NCI-H748 (cell line): ENCODE data around the gene LILRB3.
"Not testable (repeated sequence)": the region's sequence is repeated elsewhere in the genome, so short reads cannot be mapped to it uniquely, and the experiment has no call there.

Experiments used
- DNase-seq: peaks from one replicate; lab custom pipeline; 2025; ENCODE audit not compliant: unreplicated experiment; lab: John Stamatoyannopoulos, UW

LILRB3 gene

DNA sequence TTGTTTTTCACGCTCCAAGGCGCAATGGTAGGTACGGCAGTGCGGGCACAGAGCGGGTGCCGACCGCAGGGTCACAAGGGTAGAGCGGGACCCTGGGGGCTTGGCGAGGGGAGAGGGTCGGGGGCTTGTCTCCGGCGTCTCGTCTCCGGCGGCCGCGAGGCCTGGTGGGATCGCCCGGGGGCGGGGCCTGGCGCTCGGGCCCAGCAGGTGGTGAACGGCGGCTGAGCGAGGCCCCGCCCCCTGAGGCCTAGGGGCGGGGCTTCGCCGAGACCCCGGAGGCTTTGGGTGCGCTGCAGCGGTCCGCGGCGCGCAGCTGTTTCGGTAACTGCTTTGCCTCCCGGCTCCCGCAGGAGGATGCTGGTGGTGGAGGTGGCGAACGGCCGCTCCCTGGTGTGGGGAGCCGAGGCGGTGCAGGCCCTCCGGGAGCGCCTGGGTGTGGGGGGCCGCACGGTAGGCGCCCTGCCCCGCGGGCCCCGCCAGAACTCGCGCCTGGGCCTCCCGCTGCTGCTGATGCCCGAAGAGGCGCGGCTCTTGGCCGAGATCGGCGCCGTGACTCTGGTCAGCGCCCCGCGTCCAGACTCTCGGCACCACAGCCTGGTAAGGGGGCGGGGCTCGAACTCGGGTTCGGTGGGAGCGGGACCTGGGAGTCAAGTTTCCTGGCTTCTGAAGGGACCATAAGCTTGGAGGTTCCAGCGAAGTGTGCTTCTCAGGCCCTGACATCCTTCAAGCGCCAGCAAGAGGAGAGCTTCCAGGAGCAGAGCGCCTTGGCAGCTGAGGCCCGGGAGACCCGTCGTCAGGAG lies 31.6 kb downstream of the LILRB3 start, which contains the start of gene TSEN34:
Gene TSEN34 (plus strand): TSS at position 298 of the 800 bp plus-strand sequence. CDS start 57 bp downstream, at position 355.
- DNase-seq = peak; percentile 94

GRCh38 chr19:54190503-54191010 lies 32.2 kb downstream of the LILRB3 start:
- peak; percentile 100 for DNase-seq

DNA sequence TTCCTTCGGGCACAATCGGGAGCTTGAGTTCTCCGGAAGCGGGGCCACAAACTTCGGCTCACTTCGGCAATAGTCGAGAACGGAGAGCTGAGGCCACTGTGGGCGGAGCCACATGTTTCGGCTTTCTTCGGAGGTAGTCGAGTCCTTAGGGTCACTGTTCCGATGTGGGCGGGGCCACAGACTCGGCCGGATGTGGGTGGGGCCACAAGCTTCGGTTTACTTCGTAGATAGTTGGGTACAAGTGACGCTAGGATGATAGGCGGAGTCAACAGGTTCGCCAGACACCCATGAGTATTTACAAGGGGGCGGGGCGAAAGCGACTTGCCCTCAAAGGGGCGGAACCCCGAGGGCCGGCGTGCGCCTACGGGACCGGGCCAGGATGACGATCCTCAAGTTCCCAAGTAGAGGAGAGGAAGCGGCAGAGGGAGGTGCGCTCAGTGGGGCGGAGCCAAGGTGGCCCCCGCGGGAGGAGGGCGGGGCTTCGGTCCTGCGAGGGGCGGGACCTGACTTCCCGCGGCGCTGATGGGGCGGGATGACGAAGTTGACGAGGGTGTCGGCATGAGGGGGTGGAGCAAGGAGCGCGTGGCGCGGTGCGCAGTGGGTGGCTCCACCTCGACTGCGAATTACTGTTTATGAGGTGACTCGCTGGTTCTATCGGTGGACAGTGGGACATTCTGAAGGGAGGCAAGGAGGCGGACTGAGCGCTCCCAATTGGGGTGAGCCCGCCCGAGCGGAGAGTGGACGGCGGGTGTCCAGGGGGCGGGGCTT lies 32.9 kb downstream of the LILRB3 start:
- DNase-seq = peak; percentile 100

GRCh38 chr19:54189145-54189734 lies 33.6 kb downstream of the LILRB3 start, which contains the start of gene MBOAT7:
MBOAT7 (minus strand) TSS chr19:54189580; CDS start chr19:54188508, 1,072 bp downstream.
- peak; percentile 96 for DNase-seq

- peak; percentile 38 for DNase-seq
Measured at GRCh38 chr19:54188215-54188871, 34.5 kb downstream of the LILRB3 start.

DNA sequence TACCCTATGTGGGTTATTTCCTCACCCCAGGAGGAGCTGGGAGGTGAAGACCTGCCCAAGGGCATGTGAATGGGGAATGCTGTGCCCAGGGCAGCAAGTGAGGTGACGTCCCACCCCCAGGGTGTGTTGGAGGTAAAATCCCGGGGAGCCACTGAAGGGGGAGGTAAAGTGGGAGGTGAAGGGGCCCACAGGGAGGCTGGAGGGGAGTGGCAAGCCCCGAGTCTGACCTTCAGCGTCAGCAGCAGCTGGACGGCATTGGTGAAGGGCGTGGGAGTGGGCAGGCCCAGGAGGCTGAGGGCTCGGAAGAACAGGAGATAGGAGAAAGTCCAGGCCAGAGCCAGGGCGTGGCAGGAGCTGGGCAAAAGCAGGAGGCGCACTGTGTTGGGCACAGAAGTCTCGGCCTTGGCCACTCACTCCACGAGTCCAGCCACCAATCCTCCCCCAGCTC lies 35.8 kb downstream of the LILRB3 start:
- DNase-seq = no peak

DNA sequence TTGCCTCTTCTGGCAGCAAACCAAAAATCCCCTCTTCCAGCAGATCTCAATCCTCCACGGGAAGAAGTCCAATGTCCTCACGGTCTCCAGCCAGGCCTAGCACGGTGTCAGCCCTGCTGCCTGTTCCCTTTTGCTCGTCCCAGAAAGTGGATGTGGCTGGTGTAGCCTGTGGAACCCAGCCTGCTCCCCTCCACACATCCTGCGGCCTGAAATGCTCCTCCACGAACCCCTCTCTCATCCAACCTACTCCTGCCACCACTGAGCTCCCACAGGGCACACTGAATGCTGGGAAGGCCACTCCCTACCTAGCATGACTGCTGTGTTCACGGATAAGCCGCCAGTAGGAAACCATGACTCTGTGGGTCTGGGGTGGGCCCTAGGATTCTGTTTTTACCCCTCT lies 36.5 kb downstream of the LILRB3 start:
- DNase-seq = no peak

DNA sequence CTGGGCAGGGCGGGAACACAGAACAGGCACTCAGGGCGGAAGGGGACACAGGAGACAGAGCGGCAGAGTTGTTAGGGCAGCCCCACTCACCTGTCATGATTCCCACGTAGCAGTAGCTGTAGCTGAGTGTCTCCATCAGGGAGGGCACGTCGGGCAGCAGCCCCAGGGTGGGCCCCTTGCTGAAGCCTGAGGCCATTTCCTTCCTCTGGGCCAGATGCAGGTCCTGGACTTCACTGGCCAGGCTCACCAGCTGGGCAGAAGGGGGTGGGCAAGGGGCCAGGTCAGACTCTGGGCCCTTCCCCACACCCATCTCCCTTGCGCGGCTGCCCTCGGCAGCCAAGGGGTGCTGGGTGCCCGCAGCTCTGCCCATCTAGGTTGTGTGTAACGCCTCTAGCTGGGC lies 39.4 kb downstream of the LILRB3 start:
- no peak for DNase-seq

- not testable (repeated sequence) for DNase-seq
Measured at GRCh38 chr19:54181894-54182293, 40.9 kb downstream of the LILRB3 start.

- DNase-seq = no peak
Measured at GRCh38 chr19:54180691-54181091, 42.1 kb downstream of the LILRB3 start.

- peak; percentile 100 for DNase-seq
Measured at GRCh38 chr19:54179921-54180461, 42.8 kb downstream of the LILRB3 start.

- peak; percentile 79 for DNase-seq
Measured at GRCh38 chr19:54179262-54179852, 43.5 kb downstream of the LILRB3 start.

- peak; percentile 65 for DNase-seq
Measured at GRCh38 chr19:54178581-54179261, 44.1 kb downstream of the LILRB3 start.

GRCh38 chr19:54173951-54174834 lies 48.6 kb downstream of the LILRB3 start:
- no peak for DNase-seq

DNA sequence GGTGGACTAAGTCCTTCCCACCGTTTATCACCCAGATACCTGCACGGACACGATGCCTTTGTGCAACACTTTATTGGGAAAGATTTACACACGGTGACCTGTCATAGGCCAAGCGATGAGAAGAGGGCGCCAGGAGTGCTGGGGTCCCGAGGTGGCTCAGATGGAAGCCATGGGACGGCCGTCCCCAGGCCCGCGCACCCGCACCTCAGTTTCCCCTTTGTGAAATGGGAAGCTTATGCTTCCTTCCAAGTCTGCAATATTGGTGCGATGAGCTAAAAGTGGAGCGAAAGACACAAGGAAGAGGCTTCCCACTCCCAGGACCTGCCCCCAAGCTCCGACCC lies 49.5 kb downstream of the LILRB3 start:
- DNase-seq = no peak

- DNase-seq = peak; percentile 96
Measured at GRCh38 chr19:54172471-54173358, 50.1 kb downstream of the LILRB3 start, which contains the start of gene TMC4. TMC4 (minus strand) TSS chr19:54173160; CDS start chr19:54173117, 43 bp downstream.

GRCh38 chr19:54171736-54172431 lies 50.9 kb downstream of the LILRB3 start:
- not testable (repeated sequence) for DNase-seq
